Tongue (tissue), 2 donors: ENCODE measurements around the gene MAP6D1. TPM values are rescaled to one million over a fixed set of nuclear protein-coding genes. Genes with fewer than 3 reads are reported as not detected.
"Not testable (repeated sequence)": the region's sequence is repeated elsewhere in the genome, so short reads cannot be mapped to it uniquely, and the experiment has no call there.

ENCODE experiments used
- DNase-seq: peaks from one replicate; pipeline ENCODE4 v3.0.0-alpha.2; 2015
- total RNA-seq: library from RNA; depleted of rRNA; stranded (reverse); fragments of >200 nt; gene quantifications from one replicate; pipeline ENCODE4 v1.2.3, GENCODE V29; 2014

MAP6D1 gene
- total RNA-seq, 1 donor from 2014 or later, result 27.5 TPM

DNA sequence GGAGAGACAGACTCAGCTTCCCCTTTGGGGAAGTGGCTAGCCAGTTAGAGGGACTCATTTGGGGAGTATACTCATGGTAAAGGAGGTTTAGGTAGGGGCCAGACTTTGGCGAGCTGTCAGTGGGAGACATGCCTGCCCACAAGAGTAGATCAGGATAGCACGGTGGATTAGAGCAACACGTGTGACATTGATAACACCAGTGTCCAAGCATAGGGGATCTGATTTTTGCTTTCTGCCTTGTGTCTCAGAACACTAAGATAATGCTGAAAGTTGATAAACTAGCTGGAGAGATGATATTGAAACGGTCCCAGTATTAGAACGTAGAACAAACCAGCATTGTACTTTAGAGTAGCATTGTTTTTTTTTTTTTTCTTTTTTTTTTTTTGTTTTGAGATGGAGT lies 25.9 kb downstream of the MAP6D1 start:
- no peak for DNase-seq

DNA sequence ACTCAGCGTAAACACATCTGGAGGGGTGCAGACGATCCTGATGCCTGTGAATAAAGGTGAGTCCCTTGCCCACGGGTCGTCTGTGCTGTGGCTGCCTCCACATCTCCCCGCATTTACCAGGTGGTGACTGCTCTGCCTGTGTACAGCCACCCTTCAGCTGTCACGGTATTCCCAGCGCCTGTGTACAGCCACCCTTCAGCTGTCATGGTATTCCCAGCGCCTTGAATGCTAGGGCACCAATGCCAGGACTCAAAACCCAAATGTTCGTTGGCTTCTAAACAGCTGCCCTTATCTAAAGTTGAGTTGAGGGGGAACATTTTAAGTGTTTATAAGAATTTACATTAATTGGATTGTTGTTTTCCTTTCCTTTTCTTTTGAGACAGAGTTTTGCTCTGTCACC lies 27.4 kb downstream of the MAP6D1 start:
- peak; percentile 57 for DNase-seq

DNA sequence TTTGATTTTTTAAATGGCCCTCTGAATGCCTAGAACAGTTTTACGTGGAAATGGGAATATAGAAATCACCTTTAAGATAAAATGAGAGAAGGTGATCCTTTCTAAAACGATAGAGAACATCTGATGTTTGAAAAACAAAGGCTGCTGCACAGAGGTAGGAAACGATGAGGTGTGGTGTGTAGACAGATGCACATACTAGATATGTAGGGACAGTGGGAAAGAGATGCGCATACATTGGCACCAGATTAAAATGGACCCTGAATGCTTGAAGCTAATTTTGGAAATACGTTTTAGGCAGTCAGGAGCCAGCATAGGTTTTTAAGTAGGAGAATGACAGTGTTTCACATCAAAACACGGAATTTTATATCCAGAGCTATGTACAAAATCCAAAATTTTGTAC lies 29.0 kb downstream of the MAP6D1 start:
- DNase-seq, result no peak

DNA sequence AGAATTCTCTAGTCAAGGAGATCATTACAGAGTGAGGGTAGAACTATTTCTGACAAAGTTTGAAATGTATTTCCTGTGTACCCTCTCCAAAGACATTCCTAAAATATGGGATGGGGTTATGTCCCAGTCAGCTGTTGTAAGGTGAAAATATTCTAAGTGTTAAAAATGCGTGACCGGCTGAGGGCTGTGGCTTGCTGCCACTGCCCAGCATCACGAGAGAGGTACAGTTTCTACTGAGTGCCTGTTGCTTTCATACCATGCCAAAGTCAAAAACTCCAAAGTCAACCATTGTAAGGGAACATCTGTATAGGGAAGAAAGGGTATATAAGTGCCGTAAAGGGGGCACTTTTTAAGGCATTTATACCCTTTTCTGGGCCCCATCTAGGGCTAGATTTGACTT lies 30.9 kb downstream of the MAP6D1 start:
- peak; percentile 36 for DNase-seq

DNA sequence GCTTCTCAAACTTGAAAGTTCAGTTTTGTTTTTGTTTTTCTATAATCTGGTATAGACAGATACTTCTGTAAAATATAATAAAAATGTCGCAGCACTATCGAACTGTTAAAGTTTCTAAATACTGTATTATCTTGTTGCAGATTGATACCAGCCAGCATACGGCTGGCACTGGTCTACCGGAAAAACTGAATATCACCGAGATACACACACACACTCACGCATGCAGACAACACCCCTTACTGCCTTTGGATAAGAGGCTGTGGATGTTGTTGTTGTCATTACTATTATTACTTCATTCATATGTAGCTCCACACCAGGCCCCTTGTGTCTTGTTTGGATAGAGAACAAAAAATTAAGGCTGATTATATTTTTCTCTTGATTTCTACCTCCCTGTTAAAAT lies 32.4 kb downstream of the MAP6D1 start:
- no peak for DNase-seq

DNA sequence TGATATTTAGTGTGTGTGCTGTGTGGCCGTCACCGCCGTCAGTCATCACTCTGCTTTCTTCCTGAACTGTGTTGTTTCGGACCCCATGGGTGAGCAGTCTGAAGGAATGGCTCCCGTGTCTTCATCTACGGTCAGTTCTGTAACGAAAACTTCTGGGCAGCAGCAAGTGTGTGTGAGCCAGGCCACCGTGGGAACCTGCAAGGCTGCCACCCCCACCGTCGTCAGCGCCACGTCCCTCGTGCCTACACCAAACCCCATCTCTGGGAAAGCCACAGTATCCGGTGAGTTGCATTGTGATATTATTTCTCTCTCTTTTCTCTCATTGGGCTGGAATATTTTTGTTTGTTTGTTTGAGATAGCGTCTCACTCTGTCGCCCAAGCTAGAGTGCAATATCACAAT lies 34.7 kb downstream of the MAP6D1 start:
- DNase-seq, result no peak

DNA sequence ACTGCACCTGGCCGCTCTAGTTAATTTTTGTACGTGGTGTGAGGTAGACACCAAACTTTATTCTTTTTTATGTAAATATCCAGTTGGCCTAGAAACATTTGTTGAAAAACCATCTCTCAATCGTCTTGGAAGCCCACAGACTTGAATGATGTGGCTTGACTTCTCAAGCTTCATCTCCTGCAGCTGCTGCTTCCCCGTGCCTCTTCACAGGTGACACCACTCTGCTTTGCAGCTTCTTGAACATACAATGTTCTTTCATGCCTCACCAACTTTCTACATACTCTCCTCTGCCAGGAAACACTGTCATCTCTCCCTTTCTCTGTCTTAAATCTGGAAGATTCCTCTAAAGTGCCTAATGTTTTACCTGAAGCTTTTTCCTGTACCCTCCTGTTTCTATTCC lies 35.6 kb downstream of the MAP6D1 start:
- DNase-seq, result no peak

DNA sequence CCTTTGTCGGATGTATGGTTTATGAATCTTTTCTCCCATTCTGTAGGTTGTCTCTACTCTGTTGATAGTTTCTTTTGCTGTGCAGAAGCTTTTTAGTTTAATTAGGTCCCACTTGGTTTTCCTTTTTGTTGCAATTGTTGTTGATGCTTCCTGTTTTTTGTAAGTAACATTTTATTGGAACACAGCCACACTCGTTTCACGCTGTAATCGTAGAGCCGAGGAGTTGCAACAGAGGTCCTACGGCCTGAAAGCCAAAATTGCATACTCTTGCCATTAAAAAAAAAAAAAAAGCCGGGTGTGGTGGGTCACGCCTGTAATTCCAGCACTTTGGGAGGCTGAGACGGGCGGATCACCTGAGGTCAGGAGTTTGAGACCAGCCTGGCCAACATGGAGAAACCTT lies 40.9 kb downstream of the MAP6D1 start:
- DNase-seq, result not testable (repeated sequence)

DNA sequence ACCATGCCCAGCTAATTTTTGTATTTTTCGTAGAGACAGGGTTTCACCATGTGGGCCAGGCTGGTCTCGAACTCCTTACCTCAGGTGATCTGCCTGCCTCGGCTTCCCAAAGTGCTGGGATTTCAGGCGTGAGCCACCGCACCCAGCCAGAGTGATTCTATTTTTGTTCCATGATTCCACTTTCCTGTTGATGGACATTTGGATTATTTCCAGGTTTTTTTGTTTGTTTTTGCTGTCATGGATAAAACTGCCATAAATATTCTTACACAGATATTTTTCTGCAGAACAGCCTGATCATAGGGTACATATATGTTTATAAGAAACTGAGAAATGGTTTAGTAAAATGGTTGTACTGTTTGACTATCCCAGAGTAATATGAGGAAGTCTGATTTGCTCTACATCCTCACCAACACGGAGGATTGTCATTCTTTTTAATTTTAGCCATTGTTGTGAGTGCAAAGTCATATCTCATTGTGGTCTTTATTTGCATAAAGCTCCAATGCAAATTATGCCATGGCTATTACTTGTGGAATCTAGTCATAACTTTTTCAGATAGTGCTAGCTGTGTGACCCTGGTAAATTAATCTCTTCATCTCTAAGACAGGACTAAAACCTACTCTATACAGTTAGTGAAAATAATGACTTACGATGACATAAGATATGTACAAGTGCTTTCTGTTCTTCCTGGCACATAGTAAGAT lies 42.7 kb downstream of the MAP6D1 start:
- no peak for DNase-seq

DNA sequence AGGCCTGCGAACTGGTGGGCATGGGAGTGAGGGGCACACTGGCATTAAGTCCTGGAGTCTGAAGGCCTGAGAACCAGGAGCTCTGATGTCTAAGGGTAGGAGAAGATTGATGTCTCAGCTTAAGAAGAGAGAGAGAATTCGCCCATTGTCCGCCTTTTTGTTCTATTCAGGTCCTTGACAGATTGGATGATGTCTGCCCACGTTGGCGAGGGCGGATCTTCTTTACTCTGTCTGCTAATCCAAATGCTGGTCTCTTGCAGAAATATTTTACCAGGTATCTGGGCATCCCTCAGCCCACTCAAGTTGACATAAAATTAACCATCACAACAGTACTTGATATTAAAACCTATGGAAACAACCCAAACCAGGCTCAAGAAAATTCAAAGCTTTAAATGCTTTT lies 44.1 kb downstream of the MAP6D1 start:
- DNase-seq, result no peak

DNA sequence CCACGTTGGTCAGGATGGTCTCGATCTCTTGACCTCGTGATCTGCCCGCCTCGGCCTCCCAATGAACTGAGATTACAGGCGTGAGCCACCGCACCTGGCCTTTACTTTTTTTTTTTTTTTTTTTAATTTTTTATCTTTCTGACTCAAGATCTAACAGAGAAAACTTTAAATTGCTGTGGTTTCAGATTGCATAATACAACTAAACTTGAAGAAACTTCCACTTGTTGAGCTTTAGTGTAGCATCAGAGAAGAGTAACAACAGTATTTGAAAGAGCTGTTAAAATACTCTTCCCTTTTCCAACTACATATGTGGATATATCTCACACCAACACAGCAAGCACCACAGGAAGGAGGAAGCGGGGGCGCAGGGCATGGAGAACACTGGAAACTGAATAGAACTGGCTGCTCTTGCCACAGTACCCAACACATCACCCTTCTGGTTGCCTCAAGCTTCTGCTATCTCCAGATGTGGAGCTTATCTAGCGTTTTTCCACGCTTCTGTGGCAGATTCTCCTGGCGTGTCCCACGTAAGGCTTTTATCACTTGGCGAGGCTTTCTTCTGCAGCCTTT lies 45.4 kb downstream of the MAP6D1 start:
- no peak for DNase-seq

DNA sequence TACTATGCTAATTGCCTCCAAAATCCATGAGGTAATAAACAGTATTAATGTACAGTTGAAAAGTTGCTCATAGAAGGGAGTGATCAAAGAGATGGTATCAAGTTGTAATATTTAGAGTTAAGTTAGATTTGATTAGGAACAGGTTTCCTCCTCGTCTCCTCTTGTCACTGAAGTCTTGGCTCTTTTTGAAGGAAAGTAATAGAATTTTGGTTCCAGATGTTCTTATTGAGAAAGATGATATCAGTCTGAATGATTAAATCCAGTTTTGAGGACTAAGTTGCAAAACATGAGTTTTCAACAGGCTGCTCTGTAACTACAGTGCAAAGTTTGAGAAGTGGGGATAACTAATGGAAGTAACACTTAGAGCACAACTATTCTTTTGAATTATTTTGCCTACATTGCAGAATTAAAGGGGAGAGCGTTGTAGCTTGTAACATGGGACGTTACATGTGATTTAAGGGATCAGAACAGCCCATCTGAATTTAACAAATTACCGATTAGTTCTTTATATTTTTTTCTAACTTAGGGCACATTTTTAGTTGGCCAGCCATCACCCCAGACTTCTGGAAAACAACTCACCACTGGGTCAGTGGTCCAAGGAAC lies 48.3 kb downstream of the MAP6D1 start:
- no peak for DNase-seq

DNA sequence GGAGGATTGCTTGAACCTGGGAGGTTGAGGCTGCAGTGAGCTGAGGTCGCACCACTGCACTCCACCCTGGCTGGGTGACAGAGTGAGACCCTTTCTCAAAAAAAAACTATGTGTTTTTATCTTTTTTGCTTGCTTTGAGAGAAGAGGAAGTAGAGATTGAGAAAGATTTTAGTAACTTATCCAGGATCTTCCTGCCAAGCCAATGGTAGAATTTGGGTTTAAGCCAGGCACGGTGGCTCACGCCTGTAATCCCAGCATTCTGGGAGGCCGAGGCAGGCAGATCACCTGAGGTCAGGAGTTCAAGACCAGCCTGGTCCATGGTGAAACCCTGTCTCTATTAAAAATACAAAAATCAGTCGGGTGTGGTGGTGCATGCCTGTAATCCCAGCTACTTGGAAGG lies 48.9 kb downstream of the MAP6D1 start:
- DNase-seq, result not testable (repeated sequence)

DNA sequence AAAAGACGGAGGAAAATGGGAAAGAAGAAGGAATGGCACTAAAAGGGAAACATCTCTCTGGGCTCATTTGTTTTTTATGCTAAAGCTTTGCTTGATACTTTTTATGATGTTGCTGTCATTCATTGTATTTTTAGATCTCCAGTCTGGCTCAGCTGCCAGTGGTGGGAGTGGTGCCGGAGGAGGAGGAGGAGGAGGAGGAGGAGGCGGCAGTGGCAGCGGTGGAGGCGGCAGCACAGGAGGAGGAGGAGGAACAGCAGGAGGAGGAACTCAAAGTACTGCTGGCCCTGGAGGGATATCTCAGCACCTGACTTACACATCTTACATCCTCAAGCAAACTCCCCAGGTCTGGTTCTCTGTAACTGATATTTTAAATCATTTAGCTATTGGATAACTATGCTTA lies 49.6 kb downstream of the MAP6D1 start:
- DNase-seq, result peak; percentile 36

DNA sequence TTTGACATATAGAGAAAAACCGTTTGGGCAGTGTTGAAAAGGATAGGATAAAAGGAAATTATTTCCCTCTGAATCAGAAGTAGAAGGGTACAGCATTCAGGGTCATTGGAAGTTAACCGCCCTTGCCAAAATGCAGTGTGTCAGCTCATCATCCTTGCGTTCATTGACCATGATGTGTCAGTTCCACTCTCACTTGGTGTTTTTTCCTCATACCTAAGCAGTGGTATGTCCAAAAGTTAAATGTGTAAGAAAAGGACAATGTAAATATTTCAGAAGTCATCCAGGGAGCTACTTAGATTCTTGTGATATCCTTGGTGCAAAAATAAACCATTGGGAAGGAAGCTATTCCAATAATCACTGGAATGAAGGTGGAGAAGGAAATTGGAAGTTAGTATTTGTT lies 50.7 kb downstream of the MAP6D1 start:
- DNase-seq, result no peak

DNA sequence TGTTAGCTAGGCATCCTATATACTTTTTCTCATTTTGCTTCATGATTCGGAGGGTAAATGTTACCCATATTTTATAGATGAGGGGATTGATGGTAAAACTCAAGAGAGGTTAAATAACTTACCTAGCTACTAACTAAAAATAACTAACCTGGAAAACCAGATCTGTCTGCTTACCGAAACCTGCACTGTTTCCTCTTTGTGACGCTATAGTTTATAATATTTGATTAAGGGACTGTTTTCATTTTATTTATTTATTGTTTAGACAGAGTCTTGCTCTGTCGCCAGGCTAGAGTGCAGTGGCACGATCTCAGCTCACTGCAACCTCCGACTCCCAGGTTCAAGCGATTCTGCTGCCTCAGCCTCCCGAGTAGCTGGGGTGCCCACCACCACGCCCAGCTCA lies 55.9 kb downstream of the MAP6D1 start:
- DNase-seq, result no peak

DNA sequence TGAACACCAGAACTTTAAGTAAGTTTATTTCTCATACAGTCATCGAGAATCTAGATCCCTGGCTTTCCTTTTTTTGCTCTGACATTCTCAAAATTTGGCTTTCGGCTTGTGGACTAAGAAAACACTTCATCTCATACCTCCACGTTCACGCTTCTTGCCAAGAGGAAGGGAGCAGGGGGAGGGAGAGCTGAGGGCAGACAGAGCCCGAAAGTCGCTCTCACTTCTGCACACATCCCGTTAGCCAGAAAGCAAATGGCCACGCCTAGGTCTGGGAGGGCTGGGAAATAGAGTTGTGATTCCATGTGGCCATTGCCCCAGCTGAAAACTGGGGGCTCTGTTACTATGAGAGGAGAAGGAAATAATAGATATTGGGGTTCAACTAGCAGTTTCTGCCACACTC lies 57.3 kb downstream of the MAP6D1 start:
- DNase-seq, result no peak

DNA sequence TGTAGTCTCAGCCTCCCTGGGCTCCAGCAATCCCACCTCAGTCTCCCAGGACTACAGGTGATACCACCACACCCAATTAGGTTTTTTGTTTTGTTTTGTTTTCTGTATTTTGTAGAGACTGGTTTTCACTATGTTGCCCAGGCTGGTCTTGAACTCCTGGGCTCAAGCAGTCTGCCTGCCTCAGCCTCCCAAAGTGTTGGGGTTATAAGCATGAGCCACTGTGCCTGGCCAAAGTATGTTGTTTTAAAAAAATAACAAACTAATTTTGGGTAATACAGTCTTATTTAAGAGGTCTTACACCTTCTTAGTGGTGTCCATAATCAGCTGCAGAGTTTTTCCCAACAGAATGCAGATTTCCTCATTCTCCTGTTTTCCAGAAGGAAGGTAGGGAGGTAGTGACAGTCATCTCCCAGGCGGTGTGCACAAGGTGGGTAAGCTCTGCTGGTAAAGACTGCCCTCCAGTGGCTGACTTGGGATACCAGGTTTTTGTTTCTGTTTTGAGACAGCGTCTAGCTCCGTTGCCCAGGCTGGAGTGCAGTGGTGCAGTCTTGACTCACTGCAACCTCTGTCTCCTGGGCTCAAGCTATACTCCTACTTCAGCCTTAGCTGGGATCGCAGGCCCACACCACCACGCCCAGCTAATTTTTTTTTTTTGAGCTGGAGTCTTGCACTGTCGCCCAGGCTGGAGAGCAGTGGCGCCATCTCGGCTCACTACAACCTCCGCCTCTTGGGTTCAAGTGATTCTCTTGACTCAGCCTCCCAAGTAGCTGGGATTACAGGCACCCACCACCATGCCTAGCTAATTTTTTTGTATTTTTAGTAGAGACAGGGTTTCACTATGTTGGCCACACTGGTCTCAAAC lies 58.4 kb downstream of the MAP6D1 start:
- DNase-seq, result peak; percentile 84

DNA sequence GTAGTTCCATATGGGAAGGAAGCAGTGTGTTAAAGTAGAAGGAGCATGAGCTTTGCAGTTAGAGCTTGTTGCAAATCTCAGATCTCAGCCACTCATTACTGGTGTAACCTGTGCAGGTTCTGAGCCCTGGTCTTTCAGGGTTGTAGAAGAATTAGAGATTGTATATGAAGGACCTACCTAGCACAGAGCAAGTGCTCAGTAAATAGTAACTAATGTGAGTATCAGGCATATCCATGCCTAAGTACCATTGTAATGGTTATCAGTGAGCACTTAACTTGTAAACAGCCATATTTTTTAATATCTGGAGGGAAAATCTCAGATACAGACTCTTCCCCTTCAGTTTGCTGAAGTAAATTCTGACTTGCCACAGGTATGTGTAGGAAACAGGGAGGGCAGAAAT lies 59.3 kb downstream of the MAP6D1 start:
- no peak for DNase-seq
